HG03469 (cell line): Measurements from ENCODE around the gene AGAP1.
"Not testable (repeated sequence)": the region's sequence is repeated elsewhere in the genome, so short reads cannot be mapped to it uniquely, and the experiment has no call there.

Experiments
- ATAC-seq: cut with Tn5 transposase; IDR thresholded peaks from one replicate; pipeline ENCODE4 v1.9.1; 2021; ENCODE audit warnings: mild to moderate bottlenecking, moderate library complexity, moderate number of reproducible peaks; ENCODE audit not compliant: unreplicated experiment

The AGAP1 gene

DNA sequence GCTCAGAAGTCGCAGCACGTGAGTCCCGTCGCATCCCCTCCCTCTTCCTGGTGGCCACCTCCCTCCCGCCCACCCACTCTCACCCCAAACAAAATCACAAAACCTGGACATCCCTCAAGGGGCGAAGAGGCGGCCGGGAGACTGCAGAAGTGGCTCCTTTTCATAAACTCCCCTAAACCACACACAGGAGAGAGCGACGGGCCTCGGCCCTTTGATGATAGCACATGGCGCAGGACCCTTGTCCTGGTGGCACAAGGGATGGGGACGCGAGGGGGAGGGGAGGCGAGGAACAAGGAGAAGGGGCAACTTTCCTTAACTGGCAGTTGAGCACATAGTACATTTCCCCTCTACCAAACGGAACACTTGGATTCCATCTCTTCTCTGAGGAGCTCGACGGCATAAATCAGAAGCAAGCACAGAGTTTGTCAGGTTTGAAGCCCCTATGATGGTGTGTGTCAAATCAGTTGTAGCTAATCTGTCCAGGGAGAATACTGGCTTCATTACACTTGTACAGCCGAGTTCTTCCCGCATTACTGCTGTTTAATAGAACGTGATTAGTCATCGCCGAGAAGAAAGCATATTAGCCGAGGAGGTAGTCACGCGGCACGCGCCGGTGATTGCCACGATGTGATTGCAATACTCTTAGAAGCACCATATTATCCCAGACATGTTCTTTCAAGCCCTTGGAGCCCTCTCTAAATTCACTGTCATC, 630.5 kb downstream of the AGAP1 start:
- no peak for ATAC-seq

DNA sequence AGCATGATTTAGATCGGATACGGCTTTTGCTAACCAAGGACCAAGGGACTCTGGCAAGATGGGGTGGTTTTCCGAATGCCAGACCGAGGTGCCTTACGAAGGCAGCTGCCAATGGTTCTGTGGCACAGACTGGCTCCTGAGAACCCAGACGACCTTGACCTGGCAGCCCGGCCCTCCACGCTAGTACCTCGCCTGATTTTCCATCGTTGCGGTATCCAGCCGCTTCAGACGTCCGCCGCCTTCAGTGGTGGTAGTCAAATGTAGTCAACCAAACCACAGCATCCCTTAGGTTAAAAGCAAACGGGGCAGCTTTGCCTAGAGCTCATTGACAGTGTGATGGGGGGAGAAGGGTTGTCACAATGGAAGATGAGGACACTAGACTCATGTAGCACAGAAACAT, 631.7 kb downstream of the AGAP1 start:
- no peak for ATAC-seq

- no peak for ATAC-seq
These were observed 633.2 kb downstream of the AGAP1 start for GRCh38 chr2:236127010-236127409.

GRCh38 chr2:236128321-236128720, 634.5 kb downstream of the AGAP1 start:
- no peak for ATAC-seq

GRCh38 chr2:236129935-236130334, 636.1 kb downstream of the AGAP1 start:
- no peak for ATAC-seq

DNA sequence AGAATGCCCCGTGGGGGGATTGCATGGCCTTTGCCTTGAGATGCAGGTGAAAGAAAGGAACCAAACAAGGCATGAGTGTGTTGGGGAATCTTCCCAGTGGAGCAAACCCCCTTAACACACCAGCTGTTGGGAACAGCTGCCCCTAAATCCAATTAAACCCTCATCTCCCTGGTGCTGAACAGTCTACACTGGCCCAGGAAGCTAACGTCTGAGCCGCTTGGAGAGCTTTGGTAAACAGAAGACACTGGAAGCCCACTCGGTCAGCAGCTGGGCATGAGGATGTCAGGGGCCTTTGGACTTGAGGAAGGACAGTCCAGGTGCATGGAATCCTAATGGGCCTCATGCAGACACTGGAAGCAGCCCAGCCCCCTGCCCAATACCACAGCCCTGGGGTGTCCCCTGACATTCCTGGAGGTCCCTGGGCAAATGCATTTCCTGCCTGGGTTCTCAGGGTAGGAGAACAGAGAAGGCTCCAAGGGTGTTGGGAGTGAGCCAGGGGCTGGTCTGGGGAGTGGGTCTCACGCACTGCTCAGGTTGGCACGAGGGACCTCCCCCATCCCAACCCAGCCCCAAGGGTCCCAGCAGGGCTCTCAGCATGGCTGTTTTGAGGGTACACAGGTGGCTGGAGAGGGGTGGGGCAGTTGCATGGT, 636.6 kb downstream of the AGAP1 start:
- no peak for ATAC-seq

- ATAC-seq = no peak
These were observed 637.3 kb downstream of the AGAP1 start for GRCh38 chr2:236131073-236131692.

GRCh38 chr2:236133410-236134012, 639.7 kb downstream of the AGAP1 start:
- no peak for ATAC-seq

- no peak for ATAC-seq
These were observed 642.7 kb downstream of the AGAP1 start for GRCh38 chr2:236136538-236136937.

- no peak for ATAC-seq
These were observed 643.2 kb downstream of the AGAP1 start for GRCh38 chr2:236137066-236137465.

GRCh38 chr2:236141616-236142015, 647.8 kb downstream of the AGAP1 start:
- ATAC-seq = not testable (repeated sequence)

- ATAC-seq = no peak
These were observed 650.0 kb downstream of the AGAP1 start for GRCh38 chr2:236143811-236144210.

GRCh38 chr2:236146436-236146835, 652.6 kb downstream of the AGAP1 start:
- ATAC-seq = no peak

GRCh38 chr2:236155406-236155805, 661.6 kb downstream of the AGAP1 start:
- no peak for ATAC-seq

GRCh38 chr2:236156095-236156859, 662.4 kb downstream of the AGAP1 start:
- no peak for ATAC-seq

DNA sequence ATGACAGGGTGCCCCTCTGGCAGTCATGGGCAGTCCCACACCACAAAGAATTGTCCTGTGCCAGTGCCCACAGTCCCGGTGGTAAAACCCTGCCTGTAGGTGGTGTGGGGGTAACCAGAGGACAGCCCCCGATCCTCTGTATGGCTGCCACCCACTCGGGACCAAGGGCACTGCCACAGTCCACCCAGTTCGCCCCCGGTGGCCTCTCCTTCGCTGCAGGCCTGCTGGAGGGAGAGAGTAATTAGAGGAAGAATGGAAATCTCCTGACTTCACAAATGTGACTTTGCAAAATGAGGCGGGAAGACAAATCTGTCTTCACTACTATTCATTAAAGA, 663.0 kb downstream of the AGAP1 start:
- no peak for ATAC-seq

- no peak for ATAC-seq
These were observed 663.5 kb downstream of the AGAP1 start for GRCh38 chr2:236157366-236157765.

DNA sequence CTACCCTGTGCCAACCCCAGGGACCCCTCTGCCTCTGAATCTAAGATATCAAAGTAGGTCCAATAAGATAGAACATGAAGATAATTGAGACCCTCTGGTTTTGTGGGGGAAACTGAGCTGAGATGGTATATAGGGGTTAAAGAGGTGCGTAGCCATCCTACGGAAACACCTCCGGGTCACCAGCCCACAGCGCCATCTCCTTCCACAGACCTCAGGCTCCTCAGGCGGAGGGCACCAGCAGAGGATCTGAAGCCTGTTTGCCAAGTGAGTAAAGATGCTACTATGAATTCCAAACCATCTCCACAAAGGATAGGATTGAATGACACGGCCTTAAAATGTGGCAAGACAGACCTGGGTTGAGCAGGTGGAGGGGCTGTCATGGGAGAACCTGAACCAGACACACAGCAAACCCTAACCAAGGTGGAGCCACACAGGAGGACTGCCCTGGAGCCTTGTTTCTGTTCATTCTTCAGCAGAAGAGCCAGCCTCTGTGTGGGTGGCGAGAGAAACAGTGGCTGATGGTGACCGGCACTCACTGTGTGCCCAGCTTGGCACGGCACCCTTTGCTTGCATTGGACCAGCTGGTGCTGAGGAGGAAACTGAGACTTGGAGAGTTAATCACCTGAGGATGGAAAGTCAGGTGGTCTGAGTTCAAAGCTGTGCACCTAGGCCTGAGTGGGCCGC, 664.1 kb downstream of the AGAP1 start:
- no peak for ATAC-seq

DNA sequence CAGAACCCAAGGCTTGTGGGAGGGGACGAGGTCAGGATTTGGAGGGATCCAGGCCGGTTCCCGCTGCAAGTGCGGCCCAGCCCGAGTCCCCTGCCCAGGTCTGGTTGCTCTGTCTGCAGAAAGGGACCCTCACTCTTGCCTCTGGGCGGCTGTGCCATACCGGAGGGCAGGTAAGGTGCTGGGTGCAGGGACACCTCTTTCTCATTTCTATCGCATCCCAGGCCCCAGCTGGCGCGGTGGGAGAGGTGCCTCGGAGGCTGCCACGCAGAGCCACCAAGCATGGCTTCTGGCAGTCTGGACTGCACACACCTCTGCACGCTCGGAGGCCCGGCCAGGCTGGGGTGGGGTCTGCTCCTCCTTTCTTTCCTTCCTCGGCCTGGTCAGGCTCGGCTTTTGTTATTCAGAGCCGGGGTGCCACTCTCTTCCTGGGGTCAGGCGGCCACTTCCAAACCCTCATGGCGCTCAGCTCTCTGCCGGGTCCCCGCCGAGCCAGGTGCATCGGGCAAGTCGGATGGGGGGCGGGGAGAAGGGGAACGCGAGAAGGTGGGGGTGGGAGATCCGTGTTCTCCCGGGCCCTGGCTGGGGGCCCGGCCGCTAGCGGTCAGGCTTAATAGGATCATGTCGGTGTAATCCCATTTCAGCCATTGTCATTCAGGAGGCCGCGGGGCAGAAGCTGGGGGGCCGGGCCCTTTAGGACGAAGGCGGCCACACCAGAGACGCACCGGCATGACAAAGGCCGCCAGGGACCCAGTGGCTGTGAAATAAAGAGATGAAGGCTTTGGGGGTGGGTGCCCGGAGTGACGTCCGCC, 665.3 kb downstream of the AGAP1 start:
- ATAC-seq = no peak

GRCh38 chr2:236159778-236160170, 665.9 kb downstream of the AGAP1 start:
- no peak for ATAC-seq
